GM12891 (cell line): Measurements from ENCODE around the gene RETN.
A peak's percentile ranks its signal among the peaks of the same experiment; 100 is the strongest.

Source experiments
- DNase-seq: peaks from one replicate; pipeline ENCODE4 v3.0.0; 2011; ENCODE audit warnings: low spot score; ENCODE audit not compliant: insufficient read length
- FAIRE-seq: peaks from 2 replicates; lab custom pipeline; 2011; peaks lifted over from hg19 to GRCh38; lab: Jason Lieb, UNC
- PAX5 ChIP-seq: IDR thresholded peaks from 2 replicates; pipeline ENCODE4 v1.6.1; 2011; ENCODE audit warnings: low read length, moderate library complexity, mild to moderate bottlenecking; ENCODE audit not compliant: insufficient read depth, severe bottlenecking
- POLR2A ChIP-seq: IDR thresholded peaks from 2 replicates; pipeline ENCODE4 v1.6.1; 2011; ENCODE audit warnings: low read depth, low read length, control low read depth
- POLR2AphosphoS5 ChIP-seq: IDR thresholded peaks from 2 replicates; pipeline ENCODE4 v1.6.1; 2011; ENCODE audit warnings: low read depth, low read length, control low read depth
- POU2F2 ChIP-seq: IDR thresholded peaks from 2 replicates; pipeline ENCODE4 v1.6.1; 2011; ENCODE audit warnings: low read depth, mild to moderate bottlenecking, control low read depth, low read length, moderate library complexity
- SPI1 ChIP-seq: IDR thresholded peaks from 2 replicates; pipeline ENCODE4 v1.6.1; 2011; ENCODE audit warnings: low read depth, low read length, control low read depth
- TAF1 ChIP-seq: IDR thresholded peaks from 2 replicates; pipeline ENCODE4 v1.6.1; 2011; ENCODE audit warnings: low read depth, low read length, control low read depth

The RETN gene

DNA sequence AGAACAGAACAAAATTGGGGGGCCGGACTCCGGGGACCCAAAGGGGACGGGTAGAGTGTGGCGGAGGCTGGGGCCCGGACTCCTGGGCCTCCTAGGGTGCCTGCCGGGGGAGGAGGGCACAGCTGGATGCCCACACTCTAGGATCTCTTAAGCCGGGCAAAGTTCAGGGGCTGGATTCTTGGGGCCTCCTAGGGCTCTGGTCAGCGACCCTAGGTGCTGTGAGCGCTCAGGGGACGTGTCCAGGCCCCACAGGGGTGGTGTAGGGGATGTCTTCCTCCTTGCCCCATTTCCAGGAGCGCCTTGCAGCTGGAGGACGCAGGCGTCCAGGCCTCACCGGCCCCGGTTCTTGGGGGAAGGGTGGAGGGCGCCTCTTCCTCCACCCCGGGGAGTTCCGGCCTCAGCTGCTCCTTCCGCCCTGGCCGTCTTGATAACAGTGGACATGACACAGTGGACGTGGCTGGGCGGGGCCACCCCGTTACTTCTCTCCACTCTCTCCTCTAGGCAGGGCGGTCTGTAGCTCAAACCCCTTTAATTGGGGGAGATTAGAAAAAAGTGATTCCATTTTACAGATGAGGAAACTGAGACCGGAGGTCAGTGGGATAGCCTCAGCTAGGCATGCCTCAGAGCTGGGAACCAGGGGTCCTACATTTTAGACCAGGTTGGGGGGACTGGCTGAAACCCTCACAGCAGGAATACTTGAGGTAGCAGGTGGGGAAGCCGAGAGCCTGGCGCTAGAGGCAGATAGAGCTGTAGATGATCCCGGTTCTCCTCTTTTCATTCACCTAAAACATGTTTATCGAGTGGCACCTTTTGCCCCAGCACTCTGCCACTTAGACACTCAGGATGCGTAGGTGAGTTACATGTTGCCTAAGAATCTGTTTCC is 31.2 kb upstream of the RETN start:
- DNase-seq (no peak), FAIRE-seq (peak; percentile 45)
- TF ChIP-seq POLR2A (no peak), POLR2AphosphoS5 (no peak), PAX5 (no peak), POU2F2 (no peak), TAF1 (no peak), SPI1 (no peak)

DNA sequence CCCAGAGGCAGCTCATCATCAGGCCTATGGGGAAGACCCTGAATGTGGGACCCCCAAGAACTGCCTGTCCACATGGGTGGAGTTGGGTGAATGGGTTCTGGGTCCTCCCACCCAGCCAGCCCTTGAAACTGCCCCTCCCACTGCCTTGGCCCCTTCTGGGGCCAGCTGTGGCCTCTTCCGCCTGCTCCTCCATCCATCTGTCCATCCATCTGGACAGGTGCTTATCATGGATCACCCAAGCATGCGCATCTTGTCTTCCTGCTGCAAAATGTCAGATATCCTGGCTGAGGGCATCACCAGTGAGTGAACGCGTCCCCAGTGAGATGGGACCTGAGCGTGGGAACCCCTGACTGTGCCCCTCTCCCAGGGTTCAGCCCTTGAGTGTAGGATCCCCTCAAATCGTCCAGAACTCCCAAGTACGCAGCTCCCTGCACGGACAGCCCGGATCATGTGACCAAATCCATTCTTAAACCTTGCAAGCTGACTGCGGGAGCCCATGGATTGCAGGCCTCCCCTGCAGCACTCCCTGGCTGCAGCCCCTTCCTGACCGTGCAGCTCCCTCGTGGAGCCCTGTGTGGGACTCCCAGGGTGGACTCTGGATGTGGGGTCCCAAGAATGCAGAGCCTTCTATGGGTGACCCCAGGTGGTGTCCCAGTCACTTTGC is 29.9 kb upstream of the RETN start:
- FAIRE-seq (no peak), DNase-seq (no peak)
- no peak for TF ChIP-seq PAX5
- TF ChIP-seq POLR2AphosphoS5: no peak
- TF ChIP-seq TAF1: no peak
- no peak for TF ChIP-seq POU2F2
- TF ChIP-seq POLR2A: no peak
- no peak for TF ChIP-seq SPI1

DNA sequence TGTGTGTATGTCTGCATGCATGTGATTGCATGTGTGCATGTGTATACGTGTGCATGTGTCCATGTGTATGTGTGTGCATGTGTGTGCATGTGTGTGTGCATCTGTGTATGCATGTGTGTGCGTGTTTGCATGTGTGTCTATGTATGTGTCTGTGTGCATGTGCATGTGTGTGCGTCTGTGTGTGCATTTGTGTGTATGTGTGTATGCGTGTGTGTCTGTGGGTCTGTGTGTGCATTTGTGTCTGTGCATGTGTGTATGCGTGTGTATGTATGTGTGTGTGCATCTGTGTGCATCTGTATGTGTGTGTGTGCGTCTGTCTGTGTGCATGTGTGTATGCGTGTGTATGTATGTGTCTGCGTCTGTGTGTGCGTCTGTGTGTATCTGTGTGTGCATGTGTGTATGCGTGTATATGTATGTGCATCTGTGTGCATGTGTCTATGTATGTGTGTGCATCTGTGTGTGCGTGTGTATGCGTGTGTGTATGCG is 28.9 kb upstream of the RETN start:
- DNase-seq: no peak
- FAIRE-seq: no peak
- TF ChIP-seq POLR2A: peak; percentile 57; the same call in 1 of the 2 replicates
- TF ChIP-seq SPI1: no peak
- no peak for TF ChIP-seq PAX5
- no peak for TF ChIP-seq TAF1
- TF ChIP-seq POLR2AphosphoS5: no peak
- TF ChIP-seq POU2F2: no peak

DNA sequence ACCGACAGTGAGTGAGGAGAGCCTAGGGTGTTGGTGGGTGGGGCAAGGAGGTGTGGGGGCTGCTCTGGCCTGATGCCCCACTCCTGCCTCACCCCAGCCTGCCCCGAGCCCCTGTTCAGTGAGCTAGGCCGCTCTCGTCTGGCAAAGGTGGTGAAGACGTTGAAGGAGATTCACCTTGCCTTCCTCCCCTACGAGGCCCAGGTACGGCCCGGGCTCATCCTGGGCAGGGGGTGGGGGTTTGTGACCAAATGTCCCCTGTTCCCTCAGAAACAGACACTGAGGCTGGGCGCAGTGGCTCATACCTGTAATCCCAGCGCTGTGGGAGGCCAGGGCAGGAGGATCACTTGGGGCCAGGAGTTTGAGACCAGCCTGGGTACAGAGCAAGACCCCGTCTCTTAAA is 28.0 kb upstream of the RETN start:
- no peak for TF ChIP-seq PAX5
- no peak for TF ChIP-seq POU2F2
- TF ChIP-seq POLR2A: no peak
- TF ChIP-seq TAF1: no peak
- TF ChIP-seq POLR2AphosphoS5: no peak
- TF ChIP-seq SPI1: no peak
- no peak for FAIRE-seq
- no peak for DNase-seq

DNA sequence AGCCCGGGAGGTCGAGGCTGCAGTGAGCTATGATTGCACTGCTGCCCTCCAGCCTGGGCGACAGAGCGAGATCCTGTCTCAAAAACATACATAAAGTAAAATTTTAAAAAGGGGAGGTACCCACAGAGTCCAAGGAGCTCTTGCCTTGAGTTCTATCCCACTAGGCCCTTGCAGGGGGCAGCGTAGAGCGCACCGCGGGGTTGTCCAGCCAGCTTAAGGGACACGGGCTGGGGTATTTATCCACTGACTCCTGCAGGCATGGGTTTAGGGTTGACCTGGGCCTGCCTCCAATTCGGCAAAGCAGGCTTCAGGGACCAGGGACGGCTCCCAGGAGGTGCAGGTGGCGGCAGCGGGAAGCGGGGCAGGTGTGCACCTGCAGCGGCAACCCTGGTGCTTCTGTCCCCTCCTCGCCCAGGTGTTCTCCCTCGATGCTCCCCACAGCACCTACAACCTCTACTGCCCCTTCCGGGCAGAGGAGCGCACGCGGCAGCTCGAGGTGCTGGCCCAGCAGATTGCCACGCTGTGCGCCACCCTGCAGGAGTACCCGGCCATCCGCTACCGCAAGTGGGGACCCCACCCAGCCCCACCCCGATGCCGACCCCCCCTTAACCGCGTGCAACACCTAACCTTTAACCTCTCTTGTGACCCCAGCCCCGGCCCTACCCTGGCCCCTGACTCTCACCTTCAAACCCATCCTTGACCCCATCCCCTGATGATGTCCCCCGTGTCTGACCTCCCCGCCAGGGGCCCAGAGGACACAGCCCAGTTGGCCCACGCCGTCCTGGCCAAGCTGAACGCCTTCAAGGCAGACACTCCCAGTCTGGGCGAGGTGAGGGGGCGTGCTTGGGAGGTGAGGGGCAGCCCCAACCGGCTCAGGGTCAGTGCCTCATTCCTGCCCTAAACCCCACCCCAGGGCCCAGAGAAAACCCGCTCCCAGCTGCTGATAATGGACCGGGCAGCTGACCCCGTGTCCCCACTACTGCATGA is 27.3 kb upstream of the RETN start:
- DNase-seq (no peak), FAIRE-seq (no peak)
- TF ChIP-seq TAF1: no peak
- no peak for TF ChIP-seq POLR2A
- TF ChIP-seq PAX5: no peak

DNA sequence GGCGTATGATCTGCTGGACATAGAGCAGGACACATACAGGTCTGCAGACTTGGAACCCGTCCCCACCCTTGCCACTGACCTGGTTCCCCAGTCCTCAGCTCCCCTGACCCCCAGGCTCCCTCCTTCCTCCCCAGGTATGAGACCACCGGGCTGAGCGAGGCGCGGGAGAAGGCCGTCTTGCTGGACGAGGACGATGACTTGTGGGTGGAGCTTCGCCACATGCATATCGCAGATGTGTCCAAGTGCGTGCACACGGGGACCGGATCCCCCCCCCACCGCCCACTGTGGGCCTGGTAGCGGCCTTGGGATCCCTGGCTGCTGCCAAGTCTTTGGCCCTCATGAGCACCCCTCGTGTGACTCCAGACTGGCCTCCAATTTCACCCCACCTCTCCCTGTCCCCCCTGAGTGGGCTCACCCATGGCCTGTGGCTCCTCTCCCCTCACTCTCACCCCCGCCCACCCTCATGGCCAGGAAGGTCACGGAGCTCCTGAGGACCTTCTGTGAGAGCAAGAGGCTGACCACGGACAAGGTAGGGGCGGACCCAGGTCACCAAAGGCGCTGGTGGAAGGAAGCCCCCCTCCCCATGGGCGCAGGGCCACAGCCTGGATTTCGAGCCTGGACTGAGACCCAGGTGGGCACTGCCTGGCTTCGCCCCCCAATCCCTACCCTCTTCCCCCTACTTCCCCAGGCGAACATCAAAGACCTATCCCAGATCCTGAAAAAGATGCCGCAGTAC is 26.4 kb upstream of the RETN start:
- FAIRE-seq (no peak), DNase-seq (no peak)
- TF ChIP-seq PAX5 (no peak), POLR2A (0 out of 2 replicates have a peak, but pooled peaks have one; percentile 12)

DNA sequence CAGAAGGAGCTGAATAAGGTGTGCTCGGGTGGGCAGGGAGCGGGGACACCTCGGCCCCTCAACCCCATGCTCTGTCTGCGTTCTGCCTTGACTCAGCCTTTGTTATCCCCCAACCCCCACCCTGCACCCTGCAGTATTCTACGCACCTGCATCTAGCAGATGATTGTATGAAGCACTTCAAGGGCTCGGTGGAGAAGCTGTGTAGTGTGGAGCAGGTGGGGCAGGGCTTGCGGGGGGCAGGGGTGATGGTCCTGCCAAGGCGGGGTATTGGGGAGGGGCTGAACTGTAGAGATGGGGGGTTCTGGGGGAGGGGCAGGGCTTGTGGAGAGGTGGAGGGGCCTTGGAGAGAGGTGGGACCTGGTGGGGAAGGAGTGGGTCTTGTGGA is 25.8 kb upstream of the RETN start:
- TF ChIP-seq TAF1 (no peak), POLR2AphosphoS5 (no peak), POU2F2 (no peak), POLR2A (no peak), SPI1 (no peak), PAX5 (no peak)
- FAIRE-seq (no peak), DNase-seq (peak; percentile 11)
